ENCODE results near the gene POU6F2.
"Not testable (repeated sequence)": the region's sequence is repeated elsewhere in the genome, so short reads cannot be mapped to it uniquely, and the experiment has no call there.

Gene POU6F2

GRCh38 chr7:38977685-38978084 is at the start of gene POU6F2:
TSS of gene POU6F2 (plus strand) at chr7:38977909. CDS start at chr7:38977954, 45 bp downstream.
- no peak for DNase-seq (ENCODE audit: low read depth, low spot score)

GRCh38 chr7:38928506-38928905 is 49.2 kb upstream of the POU6F2 start:
- DNase-seq (ENCODE audit: low read depth, low spot score) = no peak

- no peak for DNase-seq (ENCODE audit: low read depth, low spot score)
Observed at GRCh38 chr7:38929460-38930171, 48.1 kb upstream of the POU6F2 start.

DNA sequence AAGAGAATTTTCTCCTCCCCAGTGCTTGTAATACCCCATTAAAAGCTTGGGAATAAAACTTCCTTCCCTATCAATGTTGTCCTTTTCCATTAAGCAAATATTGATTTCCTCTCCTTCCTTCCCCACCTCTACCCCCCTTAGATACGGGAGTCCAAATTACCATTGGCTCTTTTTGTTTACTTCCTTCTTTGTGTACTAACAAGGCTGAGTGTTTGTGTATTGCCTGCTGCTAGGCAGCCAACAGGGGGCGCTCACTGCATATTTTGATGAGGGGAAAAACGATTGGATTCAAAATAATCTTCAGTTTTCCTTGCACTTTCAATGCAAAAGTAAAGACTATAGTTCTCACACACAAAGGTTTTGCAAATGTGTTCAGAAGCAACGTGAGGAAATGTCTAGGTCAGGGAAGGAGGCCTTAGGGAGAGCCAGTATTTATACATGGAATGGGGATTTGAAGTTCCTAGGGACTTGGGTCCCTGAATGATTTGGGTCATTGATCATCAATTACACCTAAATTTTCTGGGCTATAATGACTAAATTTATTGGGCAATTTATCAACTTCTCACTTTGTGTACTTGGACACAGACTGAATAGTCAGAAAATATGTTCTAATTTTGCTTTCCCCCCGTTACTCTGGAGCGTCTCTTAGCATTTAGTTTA is 45.1 kb upstream of the POU6F2 start:
- no peak for DNase-seq (ENCODE audit: low read depth, low spot score)

GRCh38 chr7:38934051-38934450 is 43.7 kb upstream of the POU6F2 start:
- no peak for DNase-seq (ENCODE audit: low read depth, low spot score)

GRCh38 chr7:38934536-38934935 is 43.2 kb upstream of the POU6F2 start:
- no peak for DNase-seq (ENCODE audit: low read depth, low spot score)

DNA sequence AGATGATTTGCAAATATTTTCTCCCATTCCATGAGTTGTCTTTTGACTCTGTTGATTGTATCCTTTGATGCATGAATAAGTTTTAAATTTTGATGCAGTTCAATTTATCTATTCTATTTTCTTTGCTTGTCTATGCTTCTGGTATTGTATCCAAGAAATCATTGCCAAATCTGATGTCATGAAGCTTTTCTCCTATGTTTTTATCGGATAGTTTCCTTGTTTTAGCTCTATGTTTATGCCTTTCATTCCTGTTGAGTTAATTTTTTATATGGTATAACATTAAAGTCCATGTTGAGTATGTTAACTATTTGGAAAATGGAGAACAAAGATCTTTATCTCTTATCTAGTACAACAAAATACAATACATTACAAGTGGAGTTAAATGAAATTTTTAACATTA is 41.1 kb upstream of the POU6F2 start:
- no peak for DNase-seq (ENCODE audit: low read depth, low spot score)

DNA sequence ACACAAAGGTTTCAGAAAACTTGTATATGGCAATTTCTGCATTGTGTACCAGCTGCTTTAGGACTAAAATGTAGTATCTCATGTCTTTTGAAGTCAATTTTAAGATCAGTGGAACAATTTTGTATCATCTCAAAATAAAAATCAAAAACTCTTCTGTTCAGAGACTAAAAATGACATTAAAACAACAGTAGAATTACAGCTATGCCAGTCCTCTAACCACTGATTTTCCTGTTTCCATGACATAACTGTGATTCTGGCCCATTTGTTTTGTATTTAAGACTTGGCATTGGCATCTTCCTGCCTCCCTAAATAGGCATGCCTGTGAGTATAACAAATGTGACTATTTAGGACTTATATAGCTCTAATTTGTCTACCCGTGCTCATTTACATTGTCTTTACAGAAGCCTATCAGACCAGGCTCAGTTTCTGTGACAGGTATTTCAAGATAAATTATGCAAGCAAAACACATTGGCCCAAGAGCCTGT is 39.7 kb upstream of the POU6F2 start:
- DNase-seq (ENCODE audit: low read depth, low spot score) = no peak

GRCh38 chr7:38938589-38938988 is 39.1 kb upstream of the POU6F2 start:
- no peak for DNase-seq (ENCODE audit: low read depth, low spot score)

- no peak for DNase-seq (ENCODE audit: low read depth, low spot score)
Observed at GRCh38 chr7:38940774-38941173, 36.9 kb upstream of the POU6F2 start.

- DNase-seq (ENCODE audit: low read depth, low spot score) = no peak
Observed at GRCh38 chr7:38942431-38943051, 35.2 kb upstream of the POU6F2 start.

- DNase-seq (ENCODE audit: low read depth, low spot score) = not testable (repeated sequence)
Observed at GRCh38 chr7:38947541-38947940, 30.2 kb upstream of the POU6F2 start.

DNA sequence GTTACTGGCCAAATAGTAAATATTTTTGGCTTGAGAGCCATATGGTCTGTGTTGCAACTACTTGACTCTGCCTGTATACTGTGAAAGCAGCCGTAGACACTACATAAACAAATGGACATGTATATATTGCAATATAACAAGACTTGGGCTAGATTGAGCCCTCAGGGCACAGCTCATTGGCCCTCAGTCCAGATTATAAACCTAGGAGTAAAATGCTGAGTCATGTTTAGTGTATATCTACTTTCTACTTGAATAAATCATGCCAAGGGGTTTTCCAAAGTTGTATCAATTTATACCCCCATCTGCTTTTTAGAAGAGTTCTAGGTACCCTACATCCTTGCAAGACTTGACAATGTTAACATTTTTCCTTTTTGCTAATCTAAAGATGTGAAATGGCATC is 27.4 kb upstream of the POU6F2 start:
- no peak for DNase-seq (ENCODE audit: low read depth, low spot score)

DNA sequence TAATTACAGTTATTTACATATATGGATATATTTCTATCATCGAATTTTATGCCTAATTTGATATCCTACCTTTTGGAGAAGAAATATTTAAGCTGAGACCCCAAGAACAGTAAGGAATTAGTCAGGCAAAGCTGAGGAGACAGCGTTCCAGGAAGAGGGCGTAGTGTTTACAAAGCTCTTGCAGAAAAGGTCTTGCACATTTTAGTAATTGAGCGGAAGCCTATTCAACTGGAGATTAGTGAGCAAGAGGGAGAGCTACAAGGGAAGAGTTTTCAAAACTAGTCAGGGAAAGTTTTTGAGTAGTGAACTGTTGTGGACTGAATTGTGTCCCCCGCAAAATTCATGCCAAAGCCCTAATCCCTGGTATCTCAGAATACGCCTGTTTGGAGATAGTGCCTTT is 26.5 kb upstream of the POU6F2 start:
- DNase-seq (ENCODE audit: low read depth, low spot score) = no peak

DNA sequence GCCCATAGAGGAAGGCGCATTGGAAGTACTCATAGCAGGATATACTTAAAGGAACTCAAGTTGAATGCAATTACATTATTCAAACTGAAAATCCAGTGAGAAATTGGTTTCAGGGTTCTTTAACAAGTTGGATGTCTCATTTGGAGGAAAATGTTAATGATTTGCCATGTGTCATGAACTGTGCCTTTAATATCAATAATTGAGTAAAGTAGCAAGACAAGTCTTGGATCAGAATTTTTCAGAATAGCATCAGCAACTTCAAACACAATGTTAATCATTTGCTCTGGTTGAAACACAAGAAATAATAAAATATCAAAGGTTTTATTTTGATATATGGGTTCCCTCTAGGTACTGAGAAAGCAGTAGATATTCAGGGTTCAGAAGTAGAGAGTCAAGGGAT is 24.5 kb upstream of the POU6F2 start:
- DNase-seq (ENCODE audit: low read depth, low spot score) = no peak

GRCh38 chr7:38953971-38954370 is 23.7 kb upstream of the POU6F2 start:
- DNase-seq (ENCODE audit: low read depth, low spot score) = no peak

GRCh38 chr7:38955892-38956291 is 21.8 kb upstream of the POU6F2 start:
- no peak for DNase-seq (ENCODE audit: low read depth, low spot score)

- no peak for DNase-seq (ENCODE audit: low read depth, low spot score)
Observed at GRCh38 chr7:38962028-38962427, 15.7 kb upstream of the POU6F2 start.

- DNase-seq (ENCODE audit: low read depth, low spot score) = no peak
Observed at GRCh38 chr7:38964921-38965320, 12.8 kb upstream of the POU6F2 start.

- DNase-seq (ENCODE audit: low read depth, low spot score) = no peak
Observed at GRCh38 chr7:38973760-38974159, 3.9 kb upstream of the POU6F2 start.

DNA sequence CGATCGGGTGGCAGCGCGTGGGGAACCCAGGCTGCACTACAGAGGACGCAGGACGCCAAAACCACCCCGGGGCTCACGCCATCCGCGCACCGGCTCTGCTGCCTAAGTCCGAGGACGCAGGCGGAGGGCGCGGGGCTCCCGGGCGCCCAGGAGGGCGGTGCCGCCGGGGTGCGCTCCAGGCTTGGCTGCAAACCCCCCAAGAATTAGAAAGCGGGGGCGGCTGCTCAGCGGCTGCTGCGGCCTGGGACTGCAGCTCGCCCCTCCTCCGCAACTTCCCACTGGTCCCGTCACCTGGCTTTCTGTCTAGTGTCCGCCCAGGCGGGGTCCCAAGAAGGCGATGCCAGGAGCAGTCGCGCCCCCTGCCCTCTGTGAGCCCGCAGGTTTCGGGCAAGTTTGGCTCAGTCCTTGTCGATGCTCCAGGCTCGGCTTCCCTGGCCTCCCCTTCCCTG is 1.7 kb upstream of the POU6F2 start:
- DNase-seq (ENCODE audit: low read depth, low spot score) = no peak

DNA sequence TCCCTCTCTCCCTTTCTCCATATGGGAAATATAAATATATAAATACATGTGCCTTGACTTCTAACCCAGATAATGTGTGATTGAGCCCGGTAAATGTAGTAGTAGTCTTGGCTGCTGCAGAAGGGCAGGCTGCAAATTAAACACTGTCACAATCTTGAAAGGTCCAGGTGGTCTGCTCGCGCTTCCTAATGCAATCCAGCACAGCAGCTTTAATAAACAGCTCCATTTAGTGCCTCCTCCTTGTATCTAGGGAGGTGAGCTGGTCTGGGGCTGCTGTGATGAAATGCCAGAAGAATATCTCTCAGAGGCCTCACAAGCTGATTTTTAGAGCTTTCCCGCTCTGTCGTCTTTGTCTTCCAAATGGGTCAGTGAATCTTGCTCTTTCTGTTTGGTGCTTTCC is 782 bp downstream of the POU6F2 start:
- no peak for DNase-seq (ENCODE audit: low read depth, low spot score)

DNA sequence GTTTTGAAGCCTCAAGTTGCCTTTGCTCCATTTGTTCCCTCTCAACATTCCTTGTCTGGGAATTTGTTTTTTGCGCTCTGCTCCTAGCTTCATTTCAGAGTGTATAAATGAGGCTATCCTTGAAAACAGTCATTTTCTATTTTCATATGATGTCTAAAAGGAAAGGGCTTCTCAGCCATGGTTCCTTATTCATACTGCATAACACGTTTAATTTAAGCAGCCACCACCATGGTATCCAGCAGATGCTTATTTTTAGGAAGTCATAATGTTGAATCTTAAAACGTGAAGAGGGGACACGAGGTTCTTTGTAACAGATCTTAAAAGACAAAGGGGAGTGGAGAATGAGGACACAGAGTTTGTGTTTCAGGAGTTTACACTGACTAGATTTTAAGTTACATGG is 14.5 kb downstream of the POU6F2 start:
- DNase-seq (ENCODE audit: low read depth, low spot score) = no peak
